Progenitor cell of endocrine pancreas (in vitro differentiated cells): Measurements from ENCODE around the gene DNAJC17. TPM values are rescaled to one million over a fixed set of nuclear protein-coding genes. Genes with fewer than 3 reads are reported as not detected.

ENCODE experiments used
- DNase-seq: peaks from one replicate; pipeline ENCODE4 v3.0.0; 2021; ENCODE audit warnings: low spot score; ENCODE audit not compliant: unreplicated experiment
- H3K27ac Mint-ChIP-seq: 2 replicates; pipeline ENCODE4 v1.8.0; 2021; ENCODE audit warnings: mild to moderate bottlenecking, moderate library complexity, mixed read lengths
- H3K27me3 Mint-ChIP-seq: 2 replicates; pipeline ENCODE4 v1.8.0; 2021; ENCODE audit warnings: mixed read lengths
- H3K36me3 Mint-ChIP-seq: 2 replicates; pipeline ENCODE4 v1.8.0; 2022; ENCODE audit warnings: mixed read lengths; ENCODE audit not compliant: insufficient read depth
- H3K4me1 Mint-ChIP-seq: 2 replicates; pipeline ENCODE4 v1.8.0; 2021; ENCODE audit warnings: low read depth, mixed read lengths
- H3K4me3 Mint-ChIP-seq: 2 replicates; pipeline ENCODE4 v1.8.0; 2021; ENCODE audit warnings: low read depth, mild to moderate bottlenecking, moderate library complexity, mixed read lengths
- H3K9me3 Mint-ChIP-seq: 2 replicates; pipeline ENCODE4 v1.8.0; 2021; ENCODE audit warnings: low read depth, mixed read lengths
- CTCF ChIP-seq: fragments of 200-600 bp; sonication (generic); IDR thresholded peaks from one replicate; pipeline ENCODE4 v1.5.0; 2021; ENCODE audit warnings: antibody characterized with exemption, mild to moderate bottlenecking; ENCODE audit not compliant: unreplicated experiment
- total RNA-seq: library from RNA; stranded (reverse); gene quantifications from 2 replicates; pipeline ENCODE4 v1.2.1, GENCODE V29; 2021

The DNAJC17 gene
- total RNA-seq, 1 donor from 2014 or later, result 41.0 TPM

GRCh38 chr15:40770147-40770721, 37.0 kb downstream of the DNAJC17 start:
- Mint-ChIP-seq H3K9me3 (no peaks in the 10 kb centered on the region), H3K27ac (no peak overlapping the region), H3K27me3 (no peaks in the 10 kb centered on the region), H3K4me1 (peaks cover 4% of the 10 kb centered on the region), H3K4me3 (no peak overlapping the region), H3K36me3 (peaks cover 5% of the 10 kb centered on the region)
- no peak for TF ChIP-seq CTCF
- DNase-seq, result no peak

DNA sequence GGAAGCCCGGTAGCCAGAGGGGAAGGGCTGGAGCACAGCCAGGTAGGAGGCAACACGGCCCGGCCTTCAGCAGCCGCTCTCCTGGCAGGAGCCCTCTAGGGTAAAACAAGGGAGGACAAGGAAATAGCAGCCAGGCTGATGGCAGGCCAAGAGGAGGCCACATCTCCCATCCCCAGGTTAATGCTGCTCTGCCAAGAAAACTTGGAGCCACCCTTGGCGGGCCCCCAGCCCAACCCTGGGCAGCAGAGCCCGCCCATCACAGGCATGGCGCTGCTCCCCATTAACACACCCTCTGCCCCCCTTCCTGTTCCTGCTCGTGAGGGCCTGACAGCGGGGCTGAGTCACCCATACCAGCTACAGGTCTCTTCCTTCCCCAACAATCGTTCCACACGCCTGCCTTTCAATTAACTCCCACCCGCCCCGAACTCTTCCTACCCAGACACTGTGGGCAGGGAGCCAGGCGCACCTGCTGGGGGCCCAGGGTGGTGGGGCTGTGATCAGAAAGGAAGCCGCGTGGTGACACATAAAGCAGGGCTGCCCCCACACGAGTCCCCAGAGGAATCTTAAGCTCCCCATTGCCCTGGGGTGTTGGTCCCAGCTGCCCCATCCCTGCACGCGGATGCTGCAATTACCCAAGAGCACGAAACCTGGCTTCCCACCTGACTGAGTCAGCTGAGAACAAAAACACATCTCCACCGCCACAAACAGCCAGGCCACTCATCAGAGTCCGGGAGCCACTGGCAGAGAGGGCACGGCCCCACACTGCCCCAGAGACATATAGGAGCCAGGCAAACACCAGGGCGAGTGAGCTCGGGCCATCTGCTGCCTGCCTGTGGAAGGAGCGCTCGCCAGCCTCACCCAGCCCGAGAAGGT, 37.8 kb downstream of the DNAJC17 start, which contains the start of gene C15orf62:
Gene C15orf62 (plus strand): TSS at position 707 of the 873 bp plus-strand sequence. CDS start 516 bp downstream, outside the sequence.
- no peak for TF ChIP-seq CTCF
- H3K27ac Mint-ChIP-seq, result no peak within 1 kb of the TSS
- no peak for DNase-seq
- H3K36me3 Mint-ChIP-seq, result peaks cover 3% of the 10 kb centered on the region
- no peak within 1 kb of the TSS for H3K4me3 Mint-ChIP-seq
- no peaks in the 10 kb centered on the region for H3K9me3 Mint-ChIP-seq
- peaks cover 9% of the 10 kb centered on the region for H3K4me1 Mint-ChIP-seq
- no peaks in the 10 kb centered on the region for H3K27me3 Mint-ChIP-seq

DNA sequence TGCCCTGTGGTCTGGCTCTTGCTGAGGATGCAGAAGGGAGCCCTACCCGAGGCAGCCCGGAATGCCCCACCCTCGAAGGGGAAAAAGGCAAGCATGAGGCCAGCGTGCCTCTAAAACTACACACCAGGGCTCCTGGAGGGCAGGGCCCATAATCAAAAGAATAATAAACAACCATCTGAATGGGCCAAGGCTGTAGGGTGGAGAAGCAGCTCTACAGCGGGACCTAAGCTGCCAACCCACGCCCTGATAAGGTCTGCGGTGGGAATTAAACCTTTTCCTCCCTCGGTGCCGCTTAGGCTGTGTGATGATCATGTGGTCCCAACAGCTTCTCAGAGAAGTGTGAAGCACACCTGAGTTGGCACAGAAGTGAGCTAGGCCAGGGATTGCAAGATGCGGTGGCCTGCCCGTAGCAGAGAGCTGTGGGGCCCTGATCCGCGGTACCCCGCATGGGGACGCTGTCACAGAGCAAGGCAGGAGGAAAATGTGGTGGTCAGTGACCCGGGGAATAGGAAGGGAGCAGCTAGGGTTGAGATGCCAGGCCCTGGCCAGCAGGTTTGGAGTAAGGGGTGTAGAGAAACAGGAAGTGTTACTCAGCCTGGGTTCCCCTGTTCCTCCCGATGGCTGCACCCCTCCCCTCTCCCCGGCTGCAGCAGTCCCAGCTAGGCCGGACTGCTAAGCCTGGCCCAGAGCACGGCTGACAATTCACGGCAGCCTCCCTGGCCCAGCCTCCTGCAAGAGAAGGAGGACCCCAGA, 38.6 kb downstream of the DNAJC17 start:
- no peak for TF ChIP-seq CTCF
- Mint-ChIP-seq H3K9me3 (no peaks in the 10 kb centered on the region), H3K27me3 (no peaks in the 10 kb centered on the region), H3K36me3 (peaks cover 2% of the 10 kb centered on the region), H3K4me3 (no peak overlapping the region), H3K4me1 (peaks cover 9% of the 10 kb centered on the region), H3K27ac (no peak overlapping the region)
- no peak for DNase-seq

- no peak for TF ChIP-seq CTCF
- H3K27ac Mint-ChIP-seq, result no peak overlapping the region
- no peaks in the 10 kb centered on the region for H3K9me3 Mint-ChIP-seq
- no peak overlapping the region for H3K4me3 Mint-ChIP-seq
- peaks cover 2% of the 10 kb centered on the region for H3K36me3 Mint-ChIP-seq
- H3K4me1 Mint-ChIP-seq, result peaks cover 11% of the 10 kb centered on the region
- no peaks in the 10 kb centered on the region for H3K27me3 Mint-ChIP-seq
- DNase-seq, result no peak
These were observed 39.3 kb downstream of the DNAJC17 start for GRCh38 chr15:40767838-40768500.
